Tibial artery (tissue), 4 donors: ENCODE measurements around the gene AXL.
A peak's percentile ranks its signal among the peaks of the same experiment; 100 is the strongest.

ENCODE experiments used
- DNase-seq, 2 donors: peaks; one replicate each; pipeline ENCODE4 v3.0.0-alpha.2; 2019
- H3K27ac ChIP-seq, 2 donors: fragments of 200-600 bp; sonication (generic) in 1 of 2; 1 replicate in 1 of 2; 2 replicates in 1 of 2; pipeline ENCODE4 v1.5.1; 2018 to 2019; ENCODE audit warnings: mild to moderate bottlenecking in 1 of 2
- H3K27me3 ChIP-seq, 2 donors: fragments of 200-600 bp; sonication (generic) in 1 of 2; one replicate each; pipeline versions ENCODE4 v1.5.1 to v1.6.0; 2016 to 2019
- H3K36me3 ChIP-seq, 3 donors: fragments of 200-600 bp; sonication (generic) in 2 of 3; one replicate each; pipeline ENCODE4 v1.5.1; 2016 to 2019; ENCODE audit warnings: mild to moderate bottlenecking in 2 of 3
- H3K4me1 ChIP-seq, 4 donors: fragments of 200-600 bp; sonication (generic) in 2 of 4; 1 replicate in 3 of 4; 2 replicates in 1 of 4; pipeline ENCODE4 v1.5.1; 2016 to 2019
- H3K4me3 ChIP-seq, 2 donors: fragments of 200-600 bp; sonication (generic) in 1 of 2; 1 replicate in 1 of 2; 2 replicates in 1 of 2; pipeline ENCODE4 v1.5.1; 2018 to 2019; ENCODE audit warnings: mild to moderate bottlenecking in 2 of 2
- H3K9me3 ChIP-seq, 3 donors: fragments of 200-600 bp; sonication (generic) in 1 of 3; one replicate each; pipeline ENCODE4 v1.5.1; 2016 to 2019
- CTCF ChIP-seq, 2 experiments: fragments of 200-600 bp in 1 of 2; fragments of 450-650 bp in 1 of 2; IDR thresholded peaks; one replicate each; pipeline ENCODE4 v1.5.1; 2017 to 2019; ENCODE audit warnings: antibody characterized with exemption in 2 of 2, mild to moderate bottlenecking in 1 of 2, moderate library complexity in 1 of 2
- intact Hi-C: fragments of 100-400 bp; cut with DNase I; formaldehyde crosslinking; loops from one replicate; pipeline ENCODE4 v1.15.0; 2023; ENCODE audit warnings: low total_unique reads

The AXL gene

GRCh38 chr19:41218249-41218614 is 791 bp upstream of the AXL start:
- no peaks in the 10 kb centered on the region for H3K27me3 ChIP-seq
- H3K36me3 ChIP-seq: peaks cover 9 to 20% (median 16%) of the 10 kb centered on the region in 3 donors
- peaks cover 0 to 52% (median 32%) of the 10 kb centered on the region in 4 donors for H3K4me1 ChIP-seq
- peak overlapping the region; percentile 97 to 99 for H3K27ac ChIP-seq
- no peaks in the 10 kb centered on the region for H3K9me3 ChIP-seq
- intact Hi-C loops: no loop called here
- H3K4me3 ChIP-seq: peak overlapping the region; percentile 88 to 93
- no peak for TF ChIP-seq CTCF (IDR thresholded peaks at IDR 0.05)
- DNase-seq: no peak

GRCh38 chr19:41219924-41220567 is 1.0 kb downstream of the AXL start:
- Histone ChIP-seq H3K27me3 (no peaks in the 10 kb centered on the region), H3K27ac (peak overlapping the region; percentile 97 to 99), H3K9me3 (no peaks in the 10 kb centered on the region), H3K36me3 (peaks cover 9 to 20% (median 16%) of the 10 kb centered on the region in 3 donors), H3K4me3 (peak overlapping the region; percentile 88 to 93), H3K4me1 (peaks cover 0 to 70% (median 45%) of the 10 kb centered on the region in 4 donors)
- no peak for TF ChIP-seq CTCF (IDR thresholded peaks at IDR 0.05)
- peak; percentile 67 to 92 for DNase-seq
- intact Hi-C loops: no loop called here

GRCh38 chr19:41220811-41221210 is 1.8 kb downstream of the AXL start:
- no peak for TF ChIP-seq CTCF (IDR thresholded peaks at IDR 0.05)

GRCh38 chr19:41221514-41222205 is 2.6 kb downstream of the AXL start:
- no peaks in the 10 kb centered on the region for H3K27me3 ChIP-seq
- no peaks in the 10 kb centered on the region for H3K9me3 ChIP-seq
- intact Hi-C loops: no loop called here
- H3K4me3 ChIP-seq: no peak overlapping the region
- no peak for DNase-seq
- H3K4me1 ChIP-seq: peaks cover 0 to 79% (median 57%) of the 10 kb centered on the region in 4 donors
- no peak for TF ChIP-seq CTCF (IDR thresholded peaks at IDR 0.05)
- peaks cover 9 to 20% (median 16%) of the 10 kb centered on the region in 3 donors for H3K36me3 ChIP-seq
- peak overlapping the region; percentile 97 to 99 for H3K27ac ChIP-seq

More at GRCh38 chr19:41220811-41221210, 1.8 kb downstream of the AXL start:
- peak overlapping the region; percentile 97 to 99 for H3K27ac ChIP-seq
- H3K27me3 ChIP-seq: no peaks in the 10 kb centered on the region
- no peaks in the 10 kb centered on the region for H3K9me3 ChIP-seq
- H3K4me1 ChIP-seq: peaks cover 0 to 78% (median 52%) of the 10 kb centered on the region in 4 donors
- H3K36me3 ChIP-seq: peaks cover 9 to 20% (median 16%) of the 10 kb centered on the region in 3 donors
- intact Hi-C loops: no loop called here
- no peak for DNase-seq
- H3K4me3 ChIP-seq: peak overlapping the region; percentile 88 to 93

GRCh38 chr19:41222240-41222639 is 3.2 kb downstream of the AXL start:
- TF ChIP-seq CTCF (IDR thresholded peaks at IDR 0.05): no peak
- Histone ChIP-seq H3K36me3 (peaks cover 9 to 20% (median 16%) of the 10 kb centered on the region in 3 donors), H3K27me3 (no peaks in the 10 kb centered on the region), H3K9me3 (no peaks in the 10 kb centered on the region), H3K27ac (peak overlapping the region; percentile 97 to 99), H3K4me1 (peaks cover 0 to 79% (median 56%) of the 10 kb centered on the region in 4 donors), H3K4me3 (no peak overlapping the region)
- intact Hi-C loops: no loop called here
- DNase-seq: no peak
